Hepatocyte (in vitro differentiated cells): ENCODE results near the gene HTR1E. TPM values are rescaled to one million over a fixed set of nuclear protein-coding genes. Genes with fewer than 3 reads are reported as not detected.
"Not testable (repeated sequence)": the region's sequence is repeated elsewhere in the genome, so short reads cannot be mapped to it uniquely, and the experiment has no call there.

Experiments used
- DNase-seq: peaks from one replicate; pipeline ENCODE4 v3.0.0-alpha.2; 2016; ENCODE audit warnings: low spot score
- H2AFZ ChIP-seq: fragments of 200-600 bp; sonication (generic); 2 replicates; pipeline ENCODE4 v1.6.0; 2016; ENCODE audit warnings: antibody characterized with exemption, mild to moderate bottlenecking
- H3K27ac ChIP-seq: fragments of 200-600 bp; sonication (generic); 2 replicates; pipeline ENCODE4 v1.5.1; 2016; ENCODE audit warnings: mild to moderate bottlenecking
- H3K27me3 ChIP-seq: fragments of 200-600 bp; sonication (generic); 2 replicates; pipeline ENCODE4 v1.6.1; 2016
- H3K36me3 ChIP-seq: fragments of 200-600 bp; sonication (generic); replicated peaks from 2 replicates; pipeline ENCODE4 v1.5.1; 2016; ENCODE audit warnings: low read depth; ENCODE audit not compliant: insufficient read depth
- H3K4me1 ChIP-seq: fragments of 200-600 bp; sonication (generic); 2 replicates; pipeline ENCODE4 v1.5.1; 2016; ENCODE audit warnings: mild to moderate bottlenecking, moderate library complexity; ENCODE audit not compliant: insufficient read depth
- H3K4me2 ChIP-seq: fragments of 200-600 bp; sonication (generic); 2 replicates; pipeline ENCODE4 v1.6.0; 2016
- H3K4me3 ChIP-seq: fragments of 200-600 bp; sonication (generic); 2 replicates; pipeline ENCODE4 v1.5.1; 2016; ENCODE audit warnings: mild to moderate bottlenecking
- H3K79me2 ChIP-seq: fragments of 200-600 bp; sonication (generic); 2 replicates; pipeline ENCODE4 v1.6.0; 2017; ENCODE audit warnings: mild to moderate bottlenecking
- H3K9me2 ChIP-seq: fragments of 200-600 bp; sonication (generic); replicated peaks from 2 replicates; pipeline ENCODE4 v1.6.0; 2017; ENCODE audit warnings: mild to moderate bottlenecking; ENCODE audit not compliant: insufficient read depth
- H3K9me3 ChIP-seq: fragments of 200-600 bp; sonication (generic); 2 replicates; pipeline ENCODE4 v1.5.1; 2016; ENCODE audit warnings: low read depth, mild to moderate bottlenecking
- H4K20me1 ChIP-seq: fragments of 200-600 bp; sonication (generic); 2 replicates; pipeline ENCODE4 v1.6.0; 2016; ENCODE audit warnings: mild to moderate bottlenecking; ENCODE audit not compliant: insufficient read depth, poor library complexity, severe bottlenecking
- CTCF ChIP-seq: fragments of 200-600 bp; sonication (generic); IDR thresholded peaks from 2 replicates; pipeline ENCODE4 v1.5.1; 2016; ENCODE audit warnings: antibody characterized with exemption, mild to moderate bottlenecking; ENCODE audit not compliant: poor library complexity
- EZH2 ChIP-seq: fragments of 200-600 bp; sonication (generic); IDR thresholded peaks from 2 replicates; pipeline ENCODE4 v1.6.1; 2016; ENCODE audit warnings: antibody characterized with exemption, mild to moderate bottlenecking, borderline replicate concordance
- EZH2phosphoT487 ChIP-seq: fragments of 200-600 bp; sonication (generic); IDR thresholded peaks from one replicate; pipeline ENCODE4 v1.6.1; 2018; ENCODE audit warnings: antibody characterized with exemption, mild to moderate bottlenecking, low read depth, moderate library complexity; ENCODE audit not compliant: unreplicated experiment, severe bottlenecking
- WGBS: methylation state at CpG from one replicate; pipeline ENCODE4 v1.1.6; 2016; ENCODE audit warnings: low lambda C conversion rate; ENCODE audit errors: missing lambda C conversion rate; 5-methylcytosine and 5-hydroxymethylcytosine counted together
- polyA plus RNA-seq: library from polyadenylated mRNA; unstranded; fragments of >200 nt; fragmentation: Nextera tagmentation; extraction: Ambion mirVana; gene quantifications from 2 replicates; pipeline ENCODE4 v1.2.1, GENCODE V29; 2016
- total RNA-seq: library from RNA; depleted of rRNA; stranded (reverse); fragments of >200 nt; gene quantifications from 2 replicates; pipeline ENCODE4 v1.2.3, GENCODE V29; 2014

HTR1E gene
- total and polyA plus RNA-seq, 2 experiments from 2014 or later = 3.4 to 6.2 TPM

DNA sequence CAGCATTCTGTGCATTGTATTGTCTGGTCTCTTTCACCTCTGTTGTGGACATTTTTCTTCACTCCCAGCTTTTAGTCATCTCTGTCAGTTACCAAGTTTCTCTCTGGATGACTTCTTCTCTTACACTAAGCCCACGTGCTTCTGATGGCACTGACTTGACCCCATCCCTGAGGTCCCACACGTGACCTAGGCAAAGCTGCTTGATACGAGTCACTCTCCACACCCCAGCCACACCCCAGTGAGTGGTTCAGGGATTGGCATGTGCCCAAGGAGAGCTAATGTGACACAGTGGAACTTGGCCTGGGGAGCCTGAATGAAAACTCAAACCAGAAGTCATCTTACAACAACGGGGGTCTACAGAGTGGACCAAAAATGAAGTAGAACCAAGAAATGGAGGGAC lies 32.2 kb downstream of the HTR1E start:
- DNase-seq = no peak
- H3K4me2 ChIP-seq = no peak overlapping the region
- no peaks in the 10 kb centered on the region for H4K20me1 ChIP-seq
- no peak overlapping the region for H3K27ac ChIP-seq
- no peaks in the 10 kb centered on the region for H3K36me3 ChIP-seq
- no peak overlapping the region for H3K4me3 ChIP-seq
- H3K9me2 ChIP-seq = no peaks in the 10 kb centered on the region
- no peaks in the 10 kb centered on the region for H3K4me1 ChIP-seq
- WGBS = 85% methylated on average over 4 of the region's 4 CpGs
- H2AFZ ChIP-seq = no peak overlapping the region
- TF ChIP-seq CTCF = no peak
- no peak for TF ChIP-seq EZH2phosphoT487
- no peak for TF ChIP-seq EZH2
- no peaks in the 10 kb centered on the region for H3K79me2 ChIP-seq
- H3K9me3 ChIP-seq = no peaks in the 10 kb centered on the region
- H3K27me3 ChIP-seq = no peaks in the 10 kb centered on the region

GRCh38 chr6:86973088-86973487 lies 35.8 kb downstream of the HTR1E start:
- H3K9me2 ChIP-seq = no peaks in the 10 kb centered on the region
- H3K36me3 ChIP-seq = no peaks in the 10 kb centered on the region
- TF ChIP-seq EZH2phosphoT487 = no peak
- TF ChIP-seq EZH2 = no peak
- TF ChIP-seq CTCF = no peak
- no peaks in the 10 kb centered on the region for H3K79me2 ChIP-seq
- H3K9me3 ChIP-seq = no peaks in the 10 kb centered on the region
- no peak for DNase-seq
- H2AFZ ChIP-seq = no peak overlapping the region
- no peak overlapping the region for H3K4me3 ChIP-seq
- H4K20me1 ChIP-seq = no peaks in the 10 kb centered on the region
- no peak overlapping the region for H3K27ac ChIP-seq
- WGBS = 79% methylated on average over 2 of the region's 2 CpGs
- no peaks in the 10 kb centered on the region for H3K27me3 ChIP-seq
- no peaks in the 10 kb centered on the region for H3K4me1 ChIP-seq
- H3K4me2 ChIP-seq = no peak overlapping the region

DNA sequence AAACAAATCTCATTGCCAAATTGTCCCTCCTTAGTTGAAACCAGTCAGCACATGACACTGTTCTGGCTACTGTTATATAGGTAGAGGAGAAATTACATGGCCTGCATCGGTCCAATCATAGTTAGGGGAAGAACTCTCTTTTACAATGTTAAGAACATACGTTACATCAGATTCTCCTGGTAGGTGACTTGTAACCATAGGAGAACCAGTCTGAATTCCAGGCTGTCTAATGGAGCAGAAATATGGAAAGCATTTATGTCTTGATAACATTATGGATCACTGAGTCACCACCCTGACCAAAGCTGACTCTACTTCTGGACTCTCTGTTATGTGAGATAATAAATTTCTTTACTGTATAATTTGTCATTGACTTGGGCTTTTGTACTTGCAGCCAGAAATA lies 40.9 kb downstream of the HTR1E start:
- Histone ChIP-seq H3K79me2 (no peaks in the 10 kb centered on the region), H3K36me3 (no peaks in the 10 kb centered on the region), H4K20me1 (no peaks in the 10 kb centered on the region), H3K9me2 (no peaks in the 10 kb centered on the region), H3K27me3 (no peaks in the 10 kb centered on the region), H3K4me1 (no peaks in the 10 kb centered on the region), H3K27ac (no peak overlapping the region), H2AFZ (no peak overlapping the region), H3K4me2 (no peak overlapping the region), H3K4me3 (no peak overlapping the region), H3K9me3 (no peaks in the 10 kb centered on the region)
- no peak for DNase-seq
- TF ChIP-seq CTCF (no peak), EZH2 (no peak), EZH2phosphoT487 (no peak)
- WGBS = 92% methylated on average over 2 of the region's 2 CpGs

DNA sequence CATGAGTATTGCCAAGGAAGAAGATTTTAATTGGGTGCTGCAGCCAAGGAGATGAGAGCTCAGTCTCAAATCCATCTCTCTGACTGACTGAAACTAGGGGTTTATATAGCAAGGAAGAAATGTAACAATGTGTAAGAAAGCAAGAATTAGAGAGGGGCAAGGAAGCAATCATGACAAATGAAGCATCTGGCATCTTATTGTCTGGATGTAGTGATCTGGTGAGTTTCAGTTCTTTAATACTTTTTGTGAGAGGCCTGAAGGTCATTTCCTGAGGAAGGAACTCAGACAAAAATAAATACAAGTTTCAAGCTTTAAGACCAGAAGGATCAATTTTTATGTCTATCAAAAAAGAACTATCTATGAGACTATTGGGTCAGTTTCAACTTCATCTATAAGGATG lies 64.2 kb downstream of the HTR1E start:
- TF ChIP-seq EZH2 (no peak), CTCF (no peak), EZH2phosphoT487 (no peak)
- no peaks in the 10 kb centered on the region for H3K36me3 ChIP-seq
- H3K27ac ChIP-seq = no peak overlapping the region
- H3K9me3 ChIP-seq = no peaks in the 10 kb centered on the region
- DNase-seq = no peak
- no peaks in the 10 kb centered on the region for H3K27me3 ChIP-seq
- no peaks in the 10 kb centered on the region for H3K9me2 ChIP-seq
- no peaks in the 10 kb centered on the region for H3K79me2 ChIP-seq
- no peaks in the 10 kb centered on the region for H4K20me1 ChIP-seq
- H3K4me1 ChIP-seq = no peaks in the 10 kb centered on the region
- no peak overlapping the region for H3K4me3 ChIP-seq
- no peak overlapping the region for H3K4me2 ChIP-seq
- H2AFZ ChIP-seq = no peak overlapping the region

DNA sequence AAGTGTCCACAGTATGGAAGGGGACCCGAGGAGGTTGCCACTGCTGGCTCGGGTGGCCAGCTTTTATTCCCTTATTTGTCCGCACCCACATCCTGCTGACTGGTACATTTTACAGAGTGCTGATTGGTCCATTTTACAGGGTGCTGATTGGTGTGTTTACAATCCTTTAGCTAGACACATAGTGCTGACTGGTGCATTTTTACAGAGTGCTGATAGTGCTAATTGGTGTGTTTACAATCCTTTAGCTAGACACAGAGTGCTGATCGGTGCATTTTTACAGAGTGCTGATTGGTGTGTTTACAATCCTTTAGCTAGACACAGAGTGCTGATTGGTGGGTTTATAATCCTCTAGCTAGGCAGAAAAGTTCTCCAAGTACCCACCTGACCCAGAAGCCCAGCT lies 65.1 kb downstream of the HTR1E start:
- not testable (repeated sequence) for H3K79me2 ChIP-seq, H3K4me2 ChIP-seq, H3K4me1 ChIP-seq, DNase-seq, H3K4me3 ChIP-seq, H3K27me3 ChIP-seq, H2AFZ ChIP-seq, H3K36me3 ChIP-seq, H3K9me2 ChIP-seq, H3K27ac ChIP-seq, H3K9me3 ChIP-seq, H4K20me1 ChIP-seq
- WGBS = 79% methylated on average over 4 of the region's 4 CpGs

DNA sequence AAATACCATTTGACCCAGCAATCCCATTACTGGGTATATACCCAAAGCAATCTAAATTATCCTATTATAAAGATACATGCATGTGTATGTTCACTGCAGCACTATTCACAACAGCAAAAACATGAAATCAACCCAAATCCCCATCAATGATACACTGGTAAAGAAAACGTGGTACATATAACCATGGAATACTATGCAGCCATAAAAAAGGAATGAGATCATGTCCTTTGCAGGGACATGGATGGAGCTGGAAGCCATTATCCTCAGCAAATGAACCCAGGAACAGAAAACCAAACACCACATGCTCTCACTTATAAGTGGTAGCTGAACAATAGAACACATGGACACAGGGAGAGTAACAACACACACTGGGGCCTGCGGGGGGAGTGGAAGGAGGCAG lies 69.2 kb downstream of the HTR1E start:
- H2AFZ ChIP-seq, H3K4me2 ChIP-seq, H3K4me1 ChIP-seq, H3K9me2 ChIP-seq, H4K20me1 ChIP-seq, H3K36me3 ChIP-seq, H3K27me3 ChIP-seq, DNase-seq, H3K9me3 ChIP-seq, H3K27ac ChIP-seq, H3K79me2 ChIP-seq, H3K4me3 ChIP-seq: not testable (repeated sequence)
- WGBS = 92% methylated on average over 2 of the region's 2 CpGs
